Body of pancreas (tissue), 4 donors: ENCODE results near the gene GPRC5A.

Source experiments
- CTCF ChIP-seq, 7 experiments: fragments of 450-650 bp in 4 of 7; fragments of 200-600 bp in 3 of 7; sonication (generic) in 3 of 7; IDR thresholded peaks; one replicate each; pipeline ENCODE4 v1.5.1; 2016 to 2019; ENCODE audit warnings: antibody characterized with exemption in 7 of 7
- POLR2A ChIP-seq, 3 donors: fragments of 450-650 bp; IDR thresholded peaks; one replicate each; pipeline ENCODE4 v1.6.1; 2016; ENCODE audit warnings: antibody characterized with exemption in 3 of 3, mild to moderate bottlenecking in 2 of 3

- TF ChIP-seq CTCF (IDR thresholded peaks at IDR 0.05), result no peak
- TF ChIP-seq POLR2A (IDR thresholded peaks at IDR 0.05), result no peak
These were observed 17.3 kb downstream of the GPRC5A start for GRCh38 chr12:12908711-12909110.
